ENCODE measurements around the gene SULT1A2.

The SULT1A2 gene

GRCh38 chr16:28574925-28575324, 21.9 kb downstream of the SULT1A2 start:
- no peak for DNase-seq
- TF ChIP-seq GATA1 (IDR thresholded peaks at IDR 0.05; ENCODE audit: low read depth, low read length) (no peak), POLR2A (IDR thresholded peaks at IDR 0.05; ENCODE audit: low read length) (no peak)

- no peak for TF ChIP-seq POLR2A (IDR thresholded peaks at IDR 0.05; ENCODE audit: low read length)
- no peak for TF ChIP-seq GATA1 (IDR thresholded peaks at IDR 0.05; ENCODE audit: low read depth, low read length)
- no peak for DNase-seq
Observed at GRCh38 chr16:28573738-28574718, 22.8 kb downstream of the SULT1A2 start.

- no peak for DNase-seq
Observed at GRCh38 chr16:28572696-28573510, 23.9 kb downstream of the SULT1A2 start.

GRCh38 chr16:28569968-28570752, 26.7 kb downstream of the SULT1A2 start:
- no peak for TF ChIP-seq GATA1 (IDR thresholded peaks at IDR 0.05; ENCODE audit: low read depth, low read length)
- TF ChIP-seq POLR2A (IDR thresholded peaks at IDR 0.05; ENCODE audit: low read length): no peak
- DNase-seq: no peak

More at GRCh38 chr16:28572696-28573510, 23.9 kb downstream of the SULT1A2 start:
- no peak for TF ChIP-seq POLR2A (IDR thresholded peaks at IDR 0.05; ENCODE audit: low read length)
- TF ChIP-seq GATA1 (IDR thresholded peaks at IDR 0.05; ENCODE audit: low read depth, low read length): no peak

- no peak for TF ChIP-seq POLR2A (IDR thresholded peaks at IDR 0.05; ENCODE audit: low read length)
- TF ChIP-seq GATA1 (IDR thresholded peaks at IDR 0.05; ENCODE audit: low read depth, low read length): no peak
- DNase-seq: no peak
Observed at GRCh38 chr16:28569021-28569420, 27.8 kb downstream of the SULT1A2 start.

- DNase-seq: peak in 1 of 2 experiments; percentile 12
- TF ChIP-seq POLR2A (IDR thresholded peaks at IDR 0.05; ENCODE audit: low read length) (no peak), GATA1 (IDR thresholded peaks at IDR 0.05; ENCODE audit: low read depth, low read length) (no peak)
Observed at GRCh38 chr16:28567292-28567691, 29.6 kb downstream of the SULT1A2 start.

GRCh38 chr16:28566233-28566925, 30.5 kb downstream of the SULT1A2 start:
- DNase-seq: peak in 1 of 2 experiments; percentile 63

- TF ChIP-seq POLR2A (IDR thresholded peaks at IDR 0.05; ENCODE audit: low read length): no peak
- no peak for TF ChIP-seq GATA1 (IDR thresholded peaks at IDR 0.05; ENCODE audit: low read depth, low read length)
- no peak for DNase-seq
Observed at GRCh38 chr16:28563218-28563617, 33.6 kb downstream of the SULT1A2 start.

GRCh38 chr16:28562199-28562598, 34.7 kb downstream of the SULT1A2 start:
- TF ChIP-seq GATA1 (IDR thresholded peaks at IDR 0.05; ENCODE audit: low read depth, low read length) (no peak), POLR2A (IDR thresholded peaks at IDR 0.05; ENCODE audit: low read length) (no peak)
- DNase-seq: no peak

GRCh38 chr16:28561557-28562187, 35.2 kb downstream of the SULT1A2 start:
- TF ChIP-seq POLR2A (IDR thresholded peaks at IDR 0.05; ENCODE audit: low read length) (no peak), GATA1 (IDR thresholded peaks at IDR 0.05; ENCODE audit: low read depth, low read length) (no peak)
- no peak for DNase-seq

- TF ChIP-seq GATA1 (IDR thresholded peaks at IDR 0.05; ENCODE audit: low read depth, low read length) (no peak), POLR2A (IDR thresholded peaks at IDR 0.05; ENCODE audit: low read length) (no peak)
Observed at GRCh38 chr16:28558456-28558855, 38.4 kb downstream of the SULT1A2 start.

GRCh38 chr16:28556914-28557320, 39.9 kb downstream of the SULT1A2 start:
- DNase-seq: no peak
- TF ChIP-seq GATA1 (IDR thresholded peaks at IDR 0.05; ENCODE audit: low read depth, low read length) (no peak), POLR2A (IDR thresholded peaks at IDR 0.05; ENCODE audit: low read length) (no peak)

More at GRCh38 chr16:28558456-28558855, 38.4 kb downstream of the SULT1A2 start:
- no peak for DNase-seq
